GM12892 (cell line): Measurements from ENCODE around the gene ABCC5.

Source experiments
- POLR2A ChIP-seq: IDR thresholded peaks from 2 replicates; pipeline ENCODE4 v1.6.1; 2011; ENCODE audit warnings: low read depth, low read length, control low read depth
- POLR2AphosphoS5 ChIP-seq: IDR thresholded peaks from 2 replicates; pipeline ENCODE4 v1.6.1; 2011; ENCODE audit warnings: low read depth, low read length, control low read depth
- TAF1 ChIP-seq: IDR thresholded peaks from 2 replicates; pipeline ENCODE4 v1.6.1; 2011; ENCODE audit warnings: low read depth, mild to moderate bottlenecking, control low read depth, low read length, borderline replicate concordance

DNA sequence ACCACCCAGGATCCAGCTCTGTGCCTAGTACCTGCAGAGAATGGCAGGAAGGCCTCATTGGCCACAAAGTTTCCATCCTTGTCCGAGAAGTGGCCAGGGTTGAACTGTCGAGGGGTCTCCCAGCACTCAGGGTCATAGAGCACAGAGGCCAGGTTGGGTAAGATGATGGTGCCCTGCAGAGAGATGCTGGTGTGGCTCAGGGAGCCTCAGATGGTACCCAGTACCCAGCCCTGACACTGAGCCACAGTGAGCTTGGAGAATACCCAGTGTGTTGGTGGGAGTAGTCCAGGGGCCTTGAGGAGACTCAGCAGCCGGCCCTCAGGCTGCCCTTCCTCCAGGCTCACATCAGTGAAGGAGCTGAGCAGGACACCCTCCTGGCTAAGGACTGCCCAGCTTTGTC is 121.5 kb downstream of the ABCC5 start:
- no peak for TF ChIP-seq POLR2AphosphoS5
- TF ChIP-seq POLR2A = no peak
- no peak for TF ChIP-seq TAF1
